Neural cell (in vitro differentiated cells): Measurements from ENCODE around the gene SYT6.

Source experiments
- POLR2AphosphoS5 ChIP-seq: IDR thresholded peaks from 2 replicates; pipeline ENCODE4 v1.6.1; 2012
- SMC3 ChIP-seq: fragments of 450-650 bp; conservative IDR thresholded peaks from 2 replicates; pipeline ENCODE4 v1.6.1; 2014; ENCODE audit warnings: antibody characterized with exemption, mild to moderate bottlenecking, moderate library complexity; ENCODE audit not compliant: poor library complexity
- TF ChIP-seq, protein P1 (sequence below): fragments of 450-650 bp; IDR thresholded peaks from 2 replicates; pipeline ENCODE4 v1.5.1; 2014; ENCODE audit warnings: antibody characterized with exemption, mild to moderate bottlenecking, moderate library complexity; ENCODE audit not compliant: poor library complexity, severe bottlenecking

DNA sequence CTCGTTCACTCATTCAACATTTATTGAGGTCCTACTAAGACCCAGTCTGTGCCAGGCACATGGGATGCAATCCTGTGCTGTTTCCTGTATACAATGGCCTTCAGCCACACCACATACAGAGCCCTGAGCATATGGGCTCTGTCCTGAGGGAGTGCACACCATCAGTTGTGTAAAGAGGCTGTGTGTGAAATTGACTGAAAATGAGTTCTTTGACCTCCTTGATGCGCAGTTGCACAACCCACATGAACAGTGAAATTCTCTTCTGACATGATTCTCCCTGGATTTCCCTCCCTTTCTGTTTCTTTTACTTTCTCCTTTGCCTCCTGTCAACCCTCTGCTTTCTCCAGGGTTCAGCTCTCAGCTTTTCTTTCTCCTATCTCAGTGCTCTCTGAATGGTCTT lies 6.3 kb upstream of the SYT6 start:
- TF ChIP-seq, protein P1, sequence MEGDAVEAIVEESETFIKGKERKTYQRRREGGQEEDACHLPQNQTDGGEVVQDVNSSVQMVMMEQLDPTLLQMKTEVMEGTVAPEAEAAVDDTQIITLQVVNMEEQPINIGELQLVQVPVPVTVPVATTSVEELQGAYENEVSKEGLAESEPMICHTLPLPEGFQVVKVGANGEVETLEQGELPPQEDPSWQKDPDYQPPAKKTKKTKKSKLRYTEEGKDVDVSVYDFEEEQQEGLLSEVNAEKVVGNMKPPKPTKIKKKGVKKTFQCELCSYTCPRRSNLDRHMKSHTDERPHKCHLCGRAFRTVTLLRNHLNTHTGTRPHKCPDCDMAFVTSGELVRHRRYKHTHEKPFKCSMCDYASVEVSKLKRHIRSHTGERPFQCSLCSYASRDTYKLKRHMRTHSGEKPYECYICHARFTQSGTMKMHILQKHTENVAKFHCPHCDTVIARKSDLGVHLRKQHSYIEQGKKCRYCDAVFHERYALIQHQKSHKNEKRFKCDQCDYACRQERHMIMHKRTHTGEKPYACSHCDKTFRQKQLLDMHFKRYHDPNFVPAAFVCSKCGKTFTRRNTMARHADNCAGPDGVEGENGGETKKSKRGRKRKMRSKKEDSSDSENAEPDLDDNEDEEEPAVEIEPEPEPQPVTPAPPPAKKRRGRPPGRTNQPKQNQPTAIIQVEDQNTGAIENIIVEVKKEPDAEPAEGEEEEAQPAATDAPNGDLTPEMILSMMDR: no peak
- TF ChIP-seq POLR2AphosphoS5 (no peak), SMC3 (no peak)
